Testis (tissue), 2 donors: ENCODE results near the gene SNTG2.

Source experiments
- CTCF ChIP-seq, 3 experiments: fragments of 450-650 bp in 2 of 3; fragments of 200-600 bp in 1 of 3; sonication (generic) in 1 of 3; IDR thresholded peaks; one replicate each; pipeline ENCODE4 v1.5.1; 2016 to 2019; ENCODE audit warnings: antibody characterized with exemption in 3 of 3, mild to moderate bottlenecking in 2 of 3, moderate library complexity in 1 of 3
- POLR2A ChIP-seq: fragments of 450-650 bp; IDR thresholded peaks from one replicate; pipeline ENCODE4 v1.6.1; 2017; ENCODE audit warnings: antibody characterized with exemption, mild to moderate bottlenecking, moderate library complexity

- TF ChIP-seq CTCF (IDR thresholded peaks at IDR 0.05) = no peak
- no peak for TF ChIP-seq POLR2A
Observed at GRCh38 chr2:924701-925100, 25.9 kb upstream of the SNTG2 start.
